Inferior parietal cortex (tissue), 1 donor: ENCODE results near the gene OXCT1.

Experiments used
- DNase-seq: peaks from one replicate; pipeline ENCODE4 v3.0.0-alpha.2; 2016; ENCODE audit errors: extremely low spot score

Gene OXCT1

GRCh38 chr5:41869724-41870626 is at the start of gene OXCT1:
OXCT1 (minus strand) TSS chr5:41870425; CDS start chr5:41870358, 67 bp downstream.
- DNase-seq = peak; percentile 67

DNA sequence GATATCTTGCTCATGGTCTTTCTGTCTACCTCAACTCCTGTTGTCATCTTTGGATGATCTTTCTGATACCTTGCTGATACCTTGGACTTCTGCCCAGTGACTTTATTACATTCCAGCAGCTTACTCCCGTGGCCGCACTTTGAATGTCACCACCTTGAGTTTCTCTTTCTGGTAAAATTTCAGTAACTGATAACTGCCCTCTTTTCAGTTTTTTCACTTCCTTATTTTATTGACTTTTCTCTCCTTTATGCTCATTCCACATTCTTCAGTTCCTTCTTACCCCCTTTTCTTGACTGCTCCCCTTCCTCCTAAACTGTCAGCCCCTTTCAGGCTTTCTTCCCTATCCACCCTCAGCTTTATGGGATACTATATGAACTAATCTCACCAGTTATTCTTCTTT is 47.9 kb upstream of the OXCT1 start:
- no peak for DNase-seq

DNA sequence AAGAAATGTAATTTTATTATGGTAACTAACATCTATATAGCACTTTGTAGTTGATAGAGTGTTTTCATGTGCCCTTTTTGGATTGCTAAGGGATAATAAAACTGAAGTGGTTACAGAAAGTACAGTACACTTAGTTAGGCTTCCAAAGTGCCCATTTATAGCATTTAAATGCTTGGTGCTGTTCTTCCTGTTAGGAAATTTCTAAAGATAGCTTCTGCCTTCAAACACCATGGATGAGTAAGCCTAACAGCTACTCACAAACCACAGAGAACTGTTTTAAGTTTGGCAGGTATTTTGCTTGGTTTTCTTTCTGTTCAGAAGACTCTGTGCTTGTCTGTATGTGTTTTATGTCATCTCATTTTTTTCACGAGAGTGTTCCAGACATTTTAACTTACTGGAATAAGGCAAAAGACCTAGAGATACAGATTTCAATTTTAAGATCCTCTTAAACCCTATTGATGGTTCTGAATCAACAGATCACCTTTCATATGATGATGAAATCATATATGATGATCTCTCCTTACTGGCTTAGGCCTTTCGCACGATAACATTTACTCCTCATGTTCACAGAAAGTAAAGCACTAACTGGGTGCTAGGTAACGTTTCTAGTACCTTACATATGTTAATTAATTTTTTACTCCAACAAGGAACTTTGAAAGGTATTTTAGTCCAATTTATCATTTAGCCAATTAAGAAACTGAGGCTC is 38.3 kb upstream of the OXCT1 start:
- DNase-seq = peak; percentile 30

DNA sequence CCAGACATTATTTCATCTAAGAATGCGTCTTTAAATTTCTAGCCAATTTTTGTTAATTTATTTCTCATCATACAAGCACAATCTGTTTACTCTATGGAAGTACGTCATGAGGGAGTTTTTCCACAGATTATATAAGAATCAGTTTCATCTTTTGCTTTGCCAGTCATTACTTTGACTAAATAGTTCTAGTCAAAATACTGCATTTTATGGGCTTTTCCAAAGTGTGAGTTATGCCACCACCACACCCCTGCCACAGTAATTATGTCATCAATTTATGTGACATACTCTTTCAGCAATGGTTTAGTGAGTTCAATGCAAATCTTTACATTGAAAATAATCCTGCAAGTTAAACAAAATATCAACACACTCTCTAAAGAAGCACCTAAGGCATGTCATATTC is 35.9 kb upstream of the OXCT1 start:
- no peak for DNase-seq

DNA sequence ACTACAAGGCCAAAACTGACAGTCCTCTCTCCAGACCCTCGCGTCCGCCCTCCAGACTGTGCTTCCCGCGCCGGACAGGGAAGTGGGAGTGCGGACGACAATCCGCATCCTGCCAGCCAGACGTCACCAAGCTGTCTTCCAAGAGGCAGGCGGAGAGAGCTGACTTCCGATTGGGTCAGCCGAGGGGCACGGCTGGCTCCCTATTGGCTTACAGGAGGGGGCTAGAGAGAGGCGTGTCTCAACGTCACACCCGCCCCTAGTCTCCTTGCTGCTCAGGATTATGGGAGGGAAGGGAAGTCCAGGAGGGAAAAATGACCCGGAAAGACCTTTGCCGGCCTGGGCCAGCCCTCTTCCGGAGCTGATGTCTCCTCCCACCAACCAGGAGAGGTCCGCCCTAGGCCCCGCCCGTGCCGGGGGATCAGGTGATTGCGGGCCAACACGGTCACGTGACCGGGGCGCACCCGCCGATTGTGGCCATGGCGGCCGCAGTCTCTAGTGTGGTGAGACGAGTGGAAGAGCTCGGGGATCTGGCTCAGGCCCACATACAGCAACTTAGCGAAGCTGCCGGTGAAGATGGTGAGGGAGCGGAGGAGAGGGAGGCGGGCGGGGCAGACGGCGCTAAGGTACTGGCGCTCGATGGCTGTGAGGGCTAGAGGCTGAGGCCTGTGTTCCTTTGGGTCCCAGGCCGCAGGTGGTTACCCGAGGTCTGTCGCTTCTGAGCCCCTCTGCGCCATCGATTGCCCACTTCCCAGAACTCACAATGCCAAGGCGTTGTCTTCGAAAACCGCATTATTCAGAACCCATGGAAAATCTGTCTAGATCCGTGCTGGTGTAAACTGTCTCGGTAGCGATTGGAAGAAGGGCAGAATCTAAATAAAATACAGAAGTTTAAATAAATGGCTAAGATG is 33.9 kb upstream of the OXCT1 start, which contains the start of gene RIMOC1:
Gene RIMOC1, plus strand, starts transcription at position 453 of the 908 bp plus-strand sequence. Its CDS starts 24 bp downstream, at position 477.
- peak; percentile 99 for DNase-seq

DNA sequence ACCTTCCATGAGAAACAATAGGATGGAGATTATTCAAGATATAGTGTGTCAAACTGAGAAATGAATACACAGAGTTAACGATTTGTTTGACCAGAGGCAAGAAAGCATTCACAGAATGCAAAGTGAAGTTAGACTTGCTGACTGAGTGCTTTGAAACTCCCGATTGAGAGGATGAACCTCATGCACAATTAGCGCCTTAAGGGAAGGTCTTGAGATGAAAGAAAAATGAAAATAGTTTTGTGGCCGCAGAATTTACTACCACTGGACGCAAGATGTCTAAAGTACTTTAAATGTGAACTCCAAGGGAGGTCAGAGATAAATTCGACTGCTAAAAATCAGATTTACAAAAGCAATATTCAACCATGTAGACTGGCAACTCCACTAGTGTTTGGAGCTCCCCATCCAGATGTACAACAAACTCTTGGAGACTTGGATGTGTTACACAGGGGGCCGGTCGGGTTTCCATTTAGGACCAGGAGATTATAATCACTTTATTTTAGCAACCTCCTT is 33.2 kb upstream of the OXCT1 start:
- DNase-seq = no peak

GRCh38 chr5:41896230-41896629 is 26.0 kb upstream of the OXCT1 start:
- DNase-seq = no peak

- DNase-seq = no peak
These were observed 23.0 kb upstream of the OXCT1 start for GRCh38 chr5:41893074-41893851.

DNA sequence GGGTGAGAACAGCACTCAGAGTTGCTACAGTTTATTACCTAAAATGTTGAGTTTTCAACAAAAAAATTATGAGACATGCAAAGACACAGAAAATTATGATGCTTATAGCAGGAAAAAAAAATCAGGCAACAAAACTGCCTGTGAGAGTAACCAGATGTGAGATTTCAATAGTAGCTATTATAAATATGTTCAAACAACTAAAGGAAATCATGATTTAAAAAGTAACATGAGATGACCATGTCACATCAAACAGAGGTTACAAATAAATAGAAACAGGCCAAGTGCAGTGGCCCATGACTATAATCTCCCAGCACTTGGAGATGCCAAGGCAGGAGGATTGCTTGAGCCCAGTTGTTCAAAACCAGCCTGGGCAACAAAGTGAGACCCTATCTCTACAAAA is 21.8 kb upstream of the OXCT1 start:
- no peak for DNase-seq

DNA sequence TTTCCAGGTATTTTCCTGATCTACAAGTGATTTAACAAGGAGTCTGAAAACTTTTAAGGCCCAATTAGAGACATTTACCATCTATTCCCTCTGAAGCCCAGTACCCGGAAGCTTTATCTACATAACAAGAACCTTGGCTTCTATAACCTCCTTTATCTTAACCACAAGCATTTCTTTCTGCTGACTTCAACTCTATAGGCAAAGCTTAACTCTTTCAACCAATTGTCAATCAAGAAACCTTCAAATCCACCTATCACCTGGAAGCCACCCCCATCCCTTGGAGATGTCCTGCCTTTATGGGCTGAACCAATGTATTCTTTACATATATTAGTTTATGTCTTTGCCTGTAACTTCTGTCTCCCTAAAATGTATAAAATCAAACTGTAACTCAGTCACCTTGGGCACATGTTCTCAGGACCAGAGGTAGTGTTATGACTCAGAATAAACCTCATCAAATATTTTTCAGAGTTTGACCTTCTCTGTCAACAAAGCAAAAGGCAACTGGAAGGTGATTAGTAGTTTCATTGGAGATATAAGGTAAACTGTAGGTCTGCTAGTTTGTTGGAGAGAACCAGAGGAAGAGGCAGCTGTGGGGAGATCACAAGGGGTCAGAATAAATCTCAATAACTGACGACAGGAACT is 21.0 kb upstream of the OXCT1 start:
- no peak for DNase-seq

DNA sequence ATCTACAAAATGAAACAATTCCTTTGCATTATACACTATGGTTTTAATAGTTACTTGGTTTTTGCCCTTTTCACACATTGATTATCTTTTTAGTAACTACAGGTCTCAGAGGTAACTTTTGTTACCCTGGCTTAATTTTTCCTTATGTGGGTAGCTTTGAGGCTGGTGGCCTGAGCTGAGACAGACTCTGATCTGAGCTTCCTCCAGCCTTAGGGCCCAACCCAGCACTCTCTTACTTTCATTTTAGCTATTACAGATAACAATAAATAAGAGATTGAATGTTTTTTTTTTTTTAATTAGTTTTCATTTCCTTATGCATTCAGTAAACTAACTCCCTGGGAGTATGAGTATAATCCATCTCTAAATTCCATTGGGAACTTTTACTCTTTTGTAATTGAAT is 15.1 kb upstream of the OXCT1 start:
- no peak for DNase-seq

DNA sequence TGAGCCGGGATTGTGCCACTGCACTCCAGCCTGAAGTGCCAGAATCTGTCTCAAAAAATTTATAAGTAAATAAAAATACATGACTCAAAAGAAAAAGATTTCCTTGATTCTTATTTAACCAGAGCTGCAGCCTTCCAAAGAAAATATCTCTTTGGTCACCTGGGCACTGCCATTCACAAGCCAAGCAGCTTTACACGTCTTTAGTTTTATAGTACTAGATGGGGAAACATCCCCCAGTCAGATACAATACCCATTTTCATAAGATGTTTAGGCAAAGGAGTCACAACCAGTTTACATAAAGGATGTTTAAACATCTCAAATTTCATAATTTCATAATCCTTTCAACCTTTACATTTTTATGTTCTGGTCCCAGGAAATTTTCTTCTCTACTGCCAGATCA is 13.7 kb upstream of the OXCT1 start:
- no peak for DNase-seq

- DNase-seq = no peak
These were observed 13.0 kb upstream of the OXCT1 start for GRCh38 chr5:41883243-41883642.

DNA sequence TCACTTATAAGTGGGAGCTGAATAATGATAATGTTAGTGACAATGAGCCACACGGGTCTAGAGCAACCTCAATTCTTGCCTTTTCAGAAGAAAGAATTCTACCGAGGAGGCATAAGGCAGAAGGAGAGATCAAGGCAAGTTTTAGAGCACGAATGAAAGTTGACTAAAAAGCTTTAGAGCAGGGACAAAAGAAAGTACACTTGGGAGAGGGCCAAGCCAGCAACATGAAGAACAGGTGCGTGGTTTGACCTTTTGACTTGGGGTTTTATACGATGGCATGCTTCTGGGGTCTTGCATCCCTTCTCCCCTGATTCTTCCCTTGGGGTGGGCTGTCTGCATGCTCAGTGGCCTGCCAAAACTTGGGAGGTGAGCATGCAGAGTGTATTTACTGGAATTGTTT is 12.5 kb upstream of the OXCT1 start:
- no peak for DNase-seq

GRCh38 chr5:41878643-41879478 is 8.6 kb upstream of the OXCT1 start:
- DNase-seq = no peak

DNA sequence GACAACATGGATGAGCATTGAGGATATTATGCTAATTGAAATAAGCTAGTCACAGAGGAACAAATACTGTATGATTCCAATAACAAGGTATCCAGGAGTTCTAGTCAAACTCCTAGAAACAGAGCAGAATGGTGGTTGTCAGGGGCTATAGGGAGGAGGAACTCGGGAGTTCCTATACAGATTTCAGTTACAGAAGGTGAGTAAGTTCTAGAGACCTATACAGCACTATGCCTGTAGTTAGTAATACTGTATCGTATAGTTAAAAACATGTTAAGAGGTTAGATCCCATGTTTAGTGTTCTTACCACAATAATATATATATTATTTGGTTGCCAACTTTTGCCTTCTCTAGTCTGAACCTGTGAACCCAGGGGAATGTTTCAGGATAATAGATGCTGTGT is 7.9 kb upstream of the OXCT1 start:
- DNase-seq = no peak

GRCh38 chr5:41877408-41877807 is 7.2 kb upstream of the OXCT1 start:
- no peak for DNase-seq

DNA sequence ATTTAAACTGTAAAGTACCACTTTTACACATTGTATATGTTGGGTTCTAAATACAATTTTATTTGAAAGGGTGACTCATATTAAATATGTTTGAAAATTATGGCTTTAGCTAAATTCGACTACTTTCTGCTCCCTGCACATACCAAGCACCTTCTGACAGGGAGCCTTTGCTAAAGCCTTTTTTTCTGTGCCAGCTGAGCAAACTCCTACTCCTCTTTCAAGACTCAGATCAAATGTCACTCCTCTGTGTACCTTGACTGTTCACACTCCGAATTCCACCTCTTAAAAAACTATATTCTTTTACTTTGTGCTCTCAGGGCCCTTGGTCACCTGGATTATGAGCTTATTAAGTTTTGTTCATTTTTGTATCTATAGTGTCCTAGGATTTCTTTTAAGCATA is 6.5 kb upstream of the OXCT1 start:
- no peak for DNase-seq

DNA sequence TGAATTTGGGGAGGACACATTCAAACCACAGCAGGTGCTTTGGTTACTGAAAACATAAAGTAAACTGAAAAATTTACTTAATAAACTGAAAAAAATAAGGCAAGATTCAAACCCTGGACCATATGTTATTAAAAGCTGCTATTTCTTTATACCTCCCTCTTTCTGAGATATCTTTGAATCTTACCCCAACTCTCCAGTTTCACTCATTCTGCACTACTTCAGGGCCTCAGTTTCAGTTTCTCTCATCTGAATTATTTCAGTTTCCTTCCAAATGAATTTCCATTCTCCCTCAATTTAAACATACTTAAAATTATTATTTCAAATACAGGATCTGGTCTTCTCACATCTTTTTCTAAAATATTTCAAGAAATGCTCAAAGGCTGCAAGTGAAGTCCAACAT is 4.9 kb upstream of the OXCT1 start:
- DNase-seq = no peak
